Endodermal cell (in vitro differentiated cells): Measurements from ENCODE around the gene GAL3ST2. TPM values are rescaled to one million over a fixed set of nuclear protein-coding genes. Genes with fewer than 3 reads are reported as not detected.

Experiments
- DNase-seq: peaks from one replicate; pipeline ENCODE4 v3.0.0-alpha.2; 2017
- H3K27ac ChIP-seq: 2 replicates; pipeline ENCODE4 v1.5.1; 2013; ENCODE audit warnings: mild to moderate bottlenecking, low read depth, low read length, moderate library complexity
- H3K27me3 ChIP-seq: 2 replicates; pipeline ENCODE4 v1.6.1; 2013; ENCODE audit warnings: mild to moderate bottlenecking, low read length, moderate library complexity; ENCODE audit not compliant: insufficient read depth, control insufficient read depth, poor library complexity, severe bottlenecking
- H3K36me3 ChIP-seq: 2 replicates; pipeline ENCODE4 v1.7.0; 2013; ENCODE audit warnings: mild to moderate bottlenecking, low read length, moderate library complexity; ENCODE audit not compliant: control insufficient read depth, insufficient read depth
- H3K4me1 ChIP-seq: one replicate; pipeline ENCODE4 v1.7.0; 2013; ENCODE audit warnings: low read length; ENCODE audit not compliant: control insufficient read depth, insufficient read depth
- H3K4me3 ChIP-seq: 2 replicates; pipeline ENCODE4 v1.5.1; 2013; ENCODE audit warnings: mild to moderate bottlenecking, low read length, moderate library complexity
- H3K9ac ChIP-seq: 2 replicates; pipeline ENCODE4 v1.6.1; 2013; ENCODE audit warnings: mild to moderate bottlenecking, low read length, moderate library complexity; ENCODE audit not compliant: poor library complexity, severe bottlenecking; ENCODE audit errors: extremely low read depth
- H3K9me3 ChIP-seq: 2 replicates; pipeline ENCODE4 v1.6.1; 2013; ENCODE audit warnings: mild to moderate bottlenecking, low read length, moderate library complexity; ENCODE audit not compliant: control insufficient read depth
- H3K27ac Mint-ChIP-seq: 2 replicates; pipeline ENCODE4 v1.8.0; 2020; ENCODE audit warnings: mixed read lengths
- H3K27me3 Mint-ChIP-seq: 2 replicates; pipeline ENCODE4 v1.8.0; 2021; ENCODE audit warnings: mild to moderate bottlenecking, mixed read lengths; ENCODE audit not compliant: insufficient read depth
- H3K36me3 Mint-ChIP-seq: 2 replicates; pipeline ENCODE4 v1.8.0; 2020; ENCODE audit warnings: low read depth, mixed read lengths
- H3K4me1 Mint-ChIP-seq: 2 replicates; pipeline ENCODE4 v1.8.0; 2020; ENCODE audit warnings: mixed read lengths
- H3K4me3 Mint-ChIP-seq: 2 replicates; pipeline ENCODE4 v1.8.0; 2020; ENCODE audit warnings: mild to moderate bottlenecking, moderate library complexity, mixed read lengths
- H3K9me3 Mint-ChIP-seq: 2 replicates; pipeline ENCODE4 v1.8.0; 2020; ENCODE audit warnings: mild to moderate bottlenecking, mixed read lengths
- CTCF ChIP-seq: fragments of 200-600 bp; sonication (generic); conservative IDR thresholded peaks from 2 replicates; pipeline ENCODE4 v1.5.0; 2021; ENCODE audit warnings: antibody characterized with exemption, mild to moderate bottlenecking
- WGBS, 2 experiments: methylation state at CpG; one replicate each; pipeline versions ENCODE4 v1.1.5 to v1.1.7; 2013; ENCODE audit warnings: missing lambda C conversion rate in 2 of 2, mixed read lengths in 1 of 2; ENCODE audit not compliant: insufficient coverage in 1 of 2, insufficient read length in 1 of 2; 5-methylcytosine and 5-hydroxymethylcytosine counted together
- total RNA-seq, 2 donors: library from RNA; stranded (reverse); fragmentation: NEBNext Ultra II Directional in 1 of 2; extraction: Animal tissue kit (Norgen Biotek cat#: 25700) in 1 of 2; gene quantifications; 2 replicates in 1 of 2; 3 replicates in 1 of 2; pipeline ENCODE4 v1.2.1, GENCODE V29; 2021

GAL3ST2 gene
- total RNA-seq, 2 donors from 2014 or later = 0.57 to 0.91 TPM

GRCh38 chr2:241811201-241811951, 34.8 kb downstream of the GAL3ST2 start:
- H3K36me3 Mint-ChIP-seq = no peaks in the 10 kb centered on the region
- no peaks in the 10 kb centered on the region for H3K4me1 ChIP-seq
- peaks cover 10% of the 10 kb centered on the region for H3K4me1 Mint-ChIP-seq

GRCh38 chr2:241811952-241812729, 35.5 kb downstream of the GAL3ST2 start:
- H3K27ac ChIP-seq = no peak overlapping the region
- WGBS, 2 experiments = 88% methylated on average over 12 to 20 of the region's 20 CpGs
- H3K27ac Mint-ChIP-seq = no peak overlapping the region
- H3K9ac ChIP-seq = no peak overlapping the region
- no peak overlapping the region for H3K4me3 ChIP-seq
- H3K9me3 Mint-ChIP-seq = no peaks in the 10 kb centered on the region
- H3K27me3 ChIP-seq = no peaks in the 10 kb centered on the region
- no peaks in the 10 kb centered on the region for H3K4me1 ChIP-seq
- no peak overlapping the region for H3K4me3 Mint-ChIP-seq
- DNase-seq = peak; percentile 36
- H3K36me3 Mint-ChIP-seq = no peaks in the 10 kb centered on the region
- peaks cover 10% of the 10 kb centered on the region for H3K4me1 Mint-ChIP-seq
- H3K27me3 Mint-ChIP-seq = no peaks in the 10 kb centered on the region
- H3K36me3 ChIP-seq = no peaks in the 10 kb centered on the region
- no peaks in the 10 kb centered on the region for H3K9me3 ChIP-seq
- TF ChIP-seq CTCF = no peak

More at GRCh38 chr2:241811201-241811951, 34.8 kb downstream of the GAL3ST2 start:
- 92% methylated on average over 5 to 27 of the region's 27 CpGs for WGBS, 2 experiments
- Histone ChIP-seq H3K9ac (no peak overlapping the region), H3K9me3 (no peaks in the 10 kb centered on the region), H3K27me3 (no peaks in the 10 kb centered on the region), H3K27ac (no peak overlapping the region), H3K4me3 (no peak overlapping the region), H3K36me3 (no peaks in the 10 kb centered on the region)
- Mint-ChIP-seq H3K4me3 (no peak overlapping the region), H3K27ac (no peak overlapping the region), H3K9me3 (no peaks in the 10 kb centered on the region), H3K27me3 (no peaks in the 10 kb centered on the region)
- DNase-seq = peak; percentile 43
- no peak for TF ChIP-seq CTCF

- Histone ChIP-seq H3K9me3 (no peaks in the 10 kb centered on the region), H3K27me3 (no peaks in the 10 kb centered on the region), H3K4me1 (no peaks in the 10 kb centered on the region), H3K27ac (no peak overlapping the region), H3K4me3 (no peak overlapping the region), H3K9ac (no peak overlapping the region), H3K36me3 (no peaks in the 10 kb centered on the region)
- Mint-ChIP-seq H3K9me3 (no peaks in the 10 kb centered on the region), H3K27me3 (no peaks in the 10 kb centered on the region), H3K4me3 (no peak overlapping the region), H3K36me3 (no peaks in the 10 kb centered on the region), H3K4me1 (peaks cover 10% of the 10 kb centered on the region), H3K27ac (no peak overlapping the region)
- no peak for TF ChIP-seq CTCF
- peak; percentile 48 for DNase-seq
- WGBS, 2 experiments = 91 to 95% methylated on average over 26 to 40 of the region's 40 CpGs
These were observed 36.4 kb downstream of the GAL3ST2 start for GRCh38 chr2:241812730-241813643.
